ENCODE results near the gene ATF7. TPM values are rescaled to one million over a fixed set of nuclear protein-coding genes. Genes with fewer than 3 reads are reported as not detected.

ATF7 gene
- total RNA-seq, 1 donor from 2014 or later, result 30.7 TPM

GRCh38 chr12:53464685-53465418 is 161.3 kb downstream of the ATF7 start:
- intact Hi-C loops (cut with micrococcal nuclease), result no loop called here

- intact Hi-C loops (cut with micrococcal nuclease), result no loop called here
Measured at GRCh38 chr12:53463802-53464560, 162.2 kb downstream of the ATF7 start.

- intact Hi-C loops (cut with micrococcal nuclease), result no loop called here
Measured at GRCh38 chr12:53462935-53463334, 163.2 kb downstream of the ATF7 start.

GRCh38 chr12:53461591-53461990 is 164.6 kb downstream of the ATF7 start:
- intact Hi-C loops (cut with micrococcal nuclease), result no loop called here

GRCh38 chr12:53461059-53461458 is 165.1 kb downstream of the ATF7 start:
- intact Hi-C loops (cut with micrococcal nuclease), result no loop called here

- intact Hi-C loops (cut with micrococcal nuclease), result no loop called here
Measured at GRCh38 chr12:53459097-53459496, 167.1 kb downstream of the ATF7 start.

Other genes with a start within 250 kb of the ATF7 start
- gene SP1, start 246.2 kb downstream of the ATF7 start, total RNA-seq, result 80.0 TPM in 2 replicates
- gene AMHR2, start 202.5 kb downstream of the ATF7 start, total RNA-seq, result 0.14 TPM in 1 of 2 replicates, not detected in the other
- gene PRR13, start 184.6 kb downstream of the ATF7 start, total RNA-seq, result 189 and 197 TPM in 2 replicates
- gene PCBP2, start 174.3 kb downstream of the ATF7 start, total RNA-seq, result 812 and 834 TPM in 2 replicates
- gene MAP3K12, start 126.9 kb downstream of the ATF7 start, total RNA-seq, result 20.4 and 25.0 TPM in 2 replicates
- gene TARBP2, start 125.1 kb downstream of the ATF7 start, total RNA-seq, result 41.2 and 43.8 TPM in 2 replicates
- gene NPFF, start 118.9 kb downstream of the ATF7 start, total RNA-seq, result not detected in 2 replicates
- gene ATP5MC2, start 49.7 kb upstream of the ATF7 start, total RNA-seq, result 343 and 345 TPM in 2 replicates
- gene CALCOCO1, start 101.1 kb upstream of the ATF7 start, total RNA-seq, result 40.7 and 45.5 TPM in 2 replicates
- gene CISTR, start 125.6 kb upstream of the ATF7 start, total RNA-seq, result not detected in 2 replicates

All from T-helper 2 cell treated with Interferon-gamma antibody and Interleukin-4, amounts not matched to agents 100 ng/mL and 5 ng/mL, for 36 hours (primary cell).